HG02571 (cell line): ENCODE measurements around the gene STUM.
"Not testable (repeated sequence)": the region's sequence is repeated elsewhere in the genome, so short reads cannot be mapped to it uniquely, and the experiment has no call there.

Source experiments
- ATAC-seq: cut with Tn5 transposase; IDR thresholded peaks from one replicate; pipeline ENCODE4 v1.9.1; 2021; ENCODE audit warnings: mild to moderate bottlenecking, moderate library complexity; ENCODE audit not compliant: unreplicated experiment

STUM gene

DNA sequence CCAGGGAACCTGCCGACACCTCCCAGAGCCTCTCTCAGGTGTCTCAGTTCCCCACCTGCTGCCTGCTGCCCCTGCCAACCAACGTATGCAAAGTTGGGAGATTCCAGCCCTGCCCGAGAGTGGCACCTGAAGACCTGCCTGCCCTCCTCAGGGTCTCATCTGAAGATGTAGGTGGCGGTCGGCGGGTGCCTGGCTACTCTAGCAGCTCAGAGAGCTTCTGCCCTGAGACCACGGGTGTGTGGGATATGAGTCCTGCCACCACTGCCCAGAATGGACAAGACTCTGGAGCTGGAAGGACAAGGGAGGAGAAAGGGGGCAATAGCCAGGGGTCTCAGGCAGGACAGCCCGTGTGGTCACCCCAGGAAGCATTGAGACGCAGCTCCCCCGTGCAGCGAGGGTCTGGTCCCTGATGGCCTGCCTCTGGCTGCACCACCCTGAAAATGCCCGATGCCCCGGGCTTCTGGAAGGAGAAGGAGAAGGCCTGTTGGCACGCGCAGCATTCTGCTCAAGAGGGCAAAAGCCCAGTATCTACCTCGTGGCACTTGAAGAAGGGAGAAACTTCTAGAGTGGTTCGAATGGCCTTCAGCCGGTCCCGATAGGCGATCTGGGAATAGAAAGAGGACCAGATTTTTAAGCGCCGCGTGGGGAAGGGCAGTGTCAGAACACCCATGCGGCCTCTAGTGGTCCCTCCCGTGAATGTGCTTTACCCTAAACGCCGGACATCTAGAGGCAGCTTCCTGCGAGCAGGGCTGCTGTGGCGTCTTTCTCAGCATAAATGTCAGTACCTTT, 88.8 kb downstream of the STUM start:
- ATAC-seq: no peak

GRCh38 chr1:226638001-226638601, 89.5 kb downstream of the STUM start:
- ATAC-seq: no peak

- no peak for ATAC-seq
These were observed 90.0 kb downstream of the STUM start for GRCh38 chr1:226638608-226639007.

DNA sequence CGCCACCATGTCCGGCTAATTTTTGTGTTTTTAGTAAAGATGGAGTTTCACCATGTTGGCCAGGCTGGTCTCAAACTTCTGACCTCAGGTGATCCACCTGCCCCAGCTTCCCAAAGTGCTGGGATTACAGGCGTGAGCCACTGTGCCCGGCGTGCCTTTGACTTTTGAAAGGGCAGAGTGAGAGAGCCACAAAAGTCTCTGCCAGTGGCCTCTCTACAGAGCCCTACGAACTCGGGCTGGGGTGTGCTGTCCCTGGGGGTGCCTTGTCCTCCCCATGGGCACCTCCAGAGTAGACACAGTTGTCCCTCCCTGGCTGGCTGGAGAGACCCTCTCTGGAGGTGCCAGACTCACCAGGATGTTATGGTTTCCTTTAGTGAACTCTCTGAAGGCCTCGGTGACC, 90.6 kb downstream of the STUM start:
- ATAC-seq: not testable (repeated sequence)

DNA sequence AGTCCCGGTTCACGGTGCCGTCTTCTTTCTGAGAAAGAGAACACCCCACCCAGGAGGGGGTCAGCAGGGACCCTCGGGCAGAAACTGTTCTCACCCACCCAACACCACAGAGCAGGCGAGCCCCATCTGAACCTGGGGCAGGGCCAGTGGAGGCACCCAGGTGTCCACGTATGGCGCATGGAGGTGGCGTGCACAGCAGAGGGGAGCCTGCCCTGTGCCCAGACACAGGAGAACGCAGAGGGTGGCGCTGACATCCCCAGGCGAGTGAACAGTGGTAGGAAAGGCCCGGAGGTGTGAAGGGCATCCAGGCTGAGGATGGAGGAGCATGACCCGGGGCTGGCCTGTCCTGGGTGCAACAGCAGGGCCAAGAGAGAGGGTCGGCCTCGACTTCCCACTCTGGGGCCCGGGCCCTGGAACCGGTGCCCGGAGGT, 91.1 kb downstream of the STUM start:
- ATAC-seq: no peak

GRCh38 chr1:226640321-226641136, 92.0 kb downstream of the STUM start:
- ATAC-seq: no peak

DNA sequence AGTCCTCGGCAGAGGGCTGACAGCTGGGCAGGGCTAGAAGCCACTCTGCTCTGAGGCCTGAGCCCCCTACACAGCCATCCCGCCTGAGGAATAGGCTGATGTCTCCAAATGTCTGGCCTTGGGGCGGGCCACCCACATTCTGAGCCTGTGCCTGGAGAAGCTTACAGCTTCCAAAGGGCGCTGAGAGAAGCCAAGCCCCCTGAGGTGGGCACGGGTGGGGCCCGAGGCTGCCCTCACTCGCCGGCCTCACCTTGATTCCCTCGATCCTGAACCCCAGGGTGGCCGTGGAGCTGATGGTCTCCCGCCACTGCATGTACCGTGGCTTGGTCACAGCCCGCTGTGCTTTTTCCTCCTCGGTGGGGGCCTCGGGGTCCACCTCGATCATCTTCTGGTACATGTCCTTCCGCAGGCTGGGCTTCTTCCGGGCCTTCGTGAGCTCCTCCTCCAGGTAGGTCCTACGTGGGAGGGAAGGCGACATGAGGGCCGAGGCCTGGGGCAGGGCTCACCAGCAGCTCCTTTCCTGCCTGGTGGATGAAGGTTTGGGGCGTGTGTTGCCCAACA, 93.2 kb downstream of the STUM start:
- ATAC-seq: no peak

GRCh38 chr1:226642421-226642820, 93.9 kb downstream of the STUM start:
- ATAC-seq: no peak

- ATAC-seq: peak; percentile 66
These were observed 94.6 kb downstream of the STUM start for GRCh38 chr1:226643177-226643576.

GRCh38 chr1:226643611-226644540, 95.3 kb downstream of the STUM start:
- ATAC-seq: peak; percentile 33

DNA sequence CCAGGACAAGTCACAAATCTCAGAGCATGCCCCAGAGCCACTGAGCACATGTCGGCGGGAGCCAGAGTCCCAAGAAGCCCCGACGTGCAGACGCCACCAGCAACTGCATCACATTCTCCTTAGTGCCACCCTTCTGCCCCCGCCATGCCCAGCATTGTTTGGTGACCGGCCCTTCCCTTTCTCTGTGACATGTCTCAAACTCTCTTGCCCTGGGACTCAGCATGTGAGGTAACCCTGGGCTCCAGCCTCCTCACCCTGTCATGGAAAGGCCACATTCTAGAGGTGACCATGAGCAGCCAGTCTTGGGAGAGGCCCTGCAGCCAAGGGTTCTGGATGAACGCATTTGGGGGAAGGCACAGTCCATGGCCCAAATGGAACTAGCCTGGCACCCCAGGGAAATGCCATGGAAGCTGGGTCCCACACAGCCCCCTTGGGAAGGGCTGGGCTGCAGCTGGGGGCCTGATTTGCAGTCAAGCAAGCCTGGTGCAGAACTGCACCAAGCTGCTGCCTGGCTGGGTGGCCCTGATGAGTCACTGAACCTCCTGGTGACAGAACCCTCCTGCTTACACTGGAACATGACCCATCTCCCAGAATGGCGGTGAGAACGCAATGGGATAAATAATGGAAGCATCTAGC, 96.1 kb downstream of the STUM start:
- no peak for ATAC-seq

DNA sequence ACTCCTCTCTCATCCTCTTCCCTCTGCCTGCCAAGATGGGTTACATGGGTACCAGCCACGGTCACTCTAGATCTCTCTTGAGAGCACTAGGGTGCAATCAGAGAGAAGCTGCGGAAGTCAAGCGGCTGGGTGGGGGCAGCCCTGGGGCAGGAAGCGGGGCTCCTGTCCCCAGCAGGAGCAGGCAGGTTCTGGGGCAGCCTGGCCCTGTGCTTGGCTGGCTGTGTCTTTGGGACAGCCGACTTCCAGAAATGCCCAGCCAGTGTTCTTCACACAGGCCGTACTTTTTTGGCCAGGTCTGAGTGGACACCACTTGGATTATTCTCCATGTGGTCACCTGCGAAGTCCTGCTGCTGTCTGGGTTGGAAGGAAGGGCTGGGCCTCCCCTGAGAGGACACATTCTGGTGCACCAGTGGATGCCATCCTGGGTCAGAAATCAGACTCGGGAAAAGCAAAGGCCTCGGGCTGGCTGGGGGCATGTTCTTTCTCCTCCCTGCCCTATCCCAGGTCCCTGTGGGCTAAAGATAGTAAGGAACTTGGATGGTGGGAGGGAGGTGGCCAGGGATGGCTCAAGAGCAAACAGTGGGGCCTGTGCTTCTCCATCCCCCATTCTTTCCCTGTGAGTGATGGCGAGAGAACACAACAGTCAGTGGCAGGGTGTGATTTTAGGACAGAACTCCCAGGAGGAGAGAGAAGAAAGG, 96.9 kb downstream of the STUM start:
- ATAC-seq: no peak

DNA sequence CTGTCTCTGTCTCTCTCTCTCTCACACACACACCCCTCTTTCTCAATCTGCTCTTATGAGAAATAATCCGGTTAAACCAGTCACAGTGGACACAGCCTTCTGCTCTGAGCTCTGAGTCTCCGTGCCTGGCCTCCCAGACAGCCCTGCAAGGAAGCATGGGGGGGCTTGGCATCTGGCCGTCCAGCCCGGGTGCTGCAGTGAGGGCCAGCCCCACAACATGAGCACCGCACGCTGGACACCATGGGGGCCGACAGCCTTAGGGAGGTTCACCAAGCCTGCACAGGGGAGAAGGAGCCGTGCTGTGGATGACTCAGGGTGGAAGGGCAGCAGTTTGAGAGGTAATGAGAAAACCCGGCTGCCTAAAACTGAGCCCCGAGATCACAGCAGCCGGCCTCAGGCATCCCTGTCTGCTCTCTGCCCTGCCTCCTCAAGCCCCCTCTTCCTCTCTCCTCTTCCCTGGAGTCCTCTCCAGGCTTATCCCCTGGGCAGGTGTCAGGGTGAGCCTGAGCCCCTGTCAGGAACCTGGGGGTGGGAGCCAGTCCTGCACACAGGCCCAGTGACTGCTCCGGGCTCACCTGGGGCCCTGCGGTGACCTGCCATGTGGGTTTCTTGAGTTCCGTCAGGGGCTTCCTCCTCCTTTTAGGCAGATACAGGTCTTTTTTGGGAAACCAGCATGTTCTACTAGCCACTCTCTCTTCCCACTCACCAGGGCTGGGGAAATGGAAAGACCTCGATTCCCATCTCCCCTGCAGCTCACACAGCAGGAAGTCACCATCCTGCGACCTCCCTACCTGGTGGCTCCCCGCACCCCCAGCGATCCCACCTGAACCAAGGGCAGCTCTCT, 97.7 kb downstream of the STUM start:
- no peak for ATAC-seq

- ATAC-seq: no peak
These were observed 98.4 kb downstream of the STUM start for GRCh38 chr1:226646870-226647449.

GRCh38 chr1:226647719-226648118, 99.2 kb downstream of the STUM start:
- ATAC-seq: no peak

DNA sequence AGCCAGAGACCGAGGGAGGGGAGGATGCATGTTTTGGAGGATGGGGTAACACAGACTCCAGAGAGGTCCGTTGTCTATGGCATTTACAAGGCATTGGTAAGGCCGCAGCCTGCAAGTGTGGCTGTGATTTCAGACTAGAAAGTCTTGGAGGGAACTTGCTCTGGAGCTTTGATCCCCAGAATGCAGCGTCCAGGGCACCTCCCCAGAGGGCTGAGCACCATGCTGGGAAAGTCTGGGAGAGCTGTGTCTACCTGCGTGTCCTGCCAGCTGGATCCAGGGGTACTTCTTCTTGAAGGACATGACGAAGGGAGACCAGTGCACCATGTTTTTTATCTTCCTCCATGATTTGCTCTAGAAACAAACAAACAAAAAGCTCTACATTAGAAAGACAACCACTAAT, 99.9 kb downstream of the STUM start:
- ATAC-seq: no peak

GRCh38 chr1:226649244-226649643, 100.7 kb downstream of the STUM start:
- ATAC-seq: no peak

GRCh38 chr1:226649780-226650179, 101.2 kb downstream of the STUM start:
- no peak for ATAC-seq
